ENCODE results near the gene LPXN.

- no peak for TF ChIP-seq EZH2 (IDR thresholded peaks at IDR 0.05; ENCODE audit: insufficient read depth, poor library complexity, severe bottlenecking)
- TF ChIP-seq EZH2phosphoT487 (IDR thresholded peaks at IDR 0.05; ENCODE audit: insufficient read depth, low read depth) = no peak
These were observed 14.8 kb downstream of the LPXN start for GRCh38 chr11:58560842-58561241.
